Large intestine (tissue), 3 donors: Measurements from ENCODE around the gene ZBTB43. TPM values are rescaled to one million over a fixed set of nuclear protein-coding genes. Genes with fewer than 3 reads are reported as not detected.
"Not testable (repeated sequence)": the region's sequence is repeated elsewhere in the genome, so short reads cannot be mapped to it uniquely, and the experiment has no call there.

Source experiments
- DNase-seq, 2 donors: peaks; one replicate each; pipeline versions ENCODE4 v3.0.0 to v3.0.0-alpha.2; 2013
- H3K27ac ChIP-seq: one replicate; pipeline ENCODE4 v1.5.1; 2013; ENCODE audit warnings: low read length
- H3K27me3 ChIP-seq: 2 replicates; pipeline ENCODE4 v1.6.1; 2013; ENCODE audit warnings: low read length; ENCODE audit not compliant: control insufficient read depth, insufficient read depth
- H3K36me3 ChIP-seq: 2 replicates; pipeline ENCODE4 v1.6.1; 2013; ENCODE audit warnings: low read length; ENCODE audit not compliant: control insufficient read depth, insufficient read depth
- H3K4me1 ChIP-seq: one replicate; pipeline ENCODE4 v1.6.1; 2013; ENCODE audit warnings: low read length; ENCODE audit not compliant: control insufficient read depth, insufficient read depth
- H3K4me3 ChIP-seq: one replicate; pipeline ENCODE4 v1.5.1; 2013; ENCODE audit warnings: low read length
- H3K9me3 ChIP-seq: one replicate; pipeline ENCODE4 v1.6.1; 2013; ENCODE audit warnings: mild to moderate bottlenecking, low read depth, low read length, moderate library complexity; ENCODE audit not compliant: control insufficient read depth
- WGBS: methylation state at CpG from one replicate; pipeline ENCODE4 v1.1.5; 2013; ENCODE audit warnings: low lambda C conversion rate; ENCODE audit not compliant: insufficient coverage; 5-methylcytosine and 5-hydroxymethylcytosine counted together
- polyA plus RNA-seq: library from polyadenylated mRNA; unstranded; fragments of 120-200 nt; gene quantifications from one replicate; pipeline ENCODE4 v1.2.1, GENCODE V29; 2013

ZBTB43 gene
- polyA plus RNA-seq, 1 donor = 11.7 TPM

DNA sequence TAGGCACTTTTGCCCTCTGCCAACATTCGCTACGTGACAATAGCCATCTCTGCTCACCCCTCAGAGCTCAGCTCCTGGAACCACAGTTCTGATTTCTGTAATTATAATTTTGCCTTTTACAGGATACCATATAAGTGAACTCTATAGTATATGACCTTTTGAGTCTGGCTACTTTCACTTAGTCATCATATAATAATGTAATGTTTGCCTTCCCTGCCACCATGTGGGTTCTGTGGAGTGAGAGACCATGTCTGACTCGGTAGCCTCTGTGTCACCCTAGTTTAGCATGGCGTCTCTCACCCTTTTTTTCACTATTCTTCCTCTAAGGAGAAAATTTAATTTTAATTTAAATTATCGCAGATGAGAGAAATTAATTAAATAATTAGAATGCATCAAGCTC, 28.9 kb upstream of the ZBTB43 start:
- Histone ChIP-seq H3K4me3 (no peak overlapping the region), H3K27ac (no peak overlapping the region), H3K4me1 (no peaks in the 10 kb centered on the region), H3K9me3 (no peaks in the 10 kb centered on the region), H3K36me3 (no peaks in the 10 kb centered on the region), H3K27me3 (peaks cover 22% of the 10 kb centered on the region)
- no peak for DNase-seq
- 100% methylated on average over 1 of the region's 5 CpGs for WGBS

- Histone ChIP-seq H3K4me3 (no peak overlapping the region), H3K4me1 (no peaks in the 10 kb centered on the region), H3K27ac (no peak overlapping the region), H3K27me3 (peaks cover 24% of the 10 kb centered on the region), H3K9me3 (no peaks in the 10 kb centered on the region), H3K36me3 (no peaks in the 10 kb centered on the region)
- no peak for DNase-seq
- WGBS = no CpG with 5 or more reads among the region's 6 CpGs
These were observed 27.1 kb upstream of the ZBTB43 start for GRCh38 chr9:126777733-126778132.

DNA sequence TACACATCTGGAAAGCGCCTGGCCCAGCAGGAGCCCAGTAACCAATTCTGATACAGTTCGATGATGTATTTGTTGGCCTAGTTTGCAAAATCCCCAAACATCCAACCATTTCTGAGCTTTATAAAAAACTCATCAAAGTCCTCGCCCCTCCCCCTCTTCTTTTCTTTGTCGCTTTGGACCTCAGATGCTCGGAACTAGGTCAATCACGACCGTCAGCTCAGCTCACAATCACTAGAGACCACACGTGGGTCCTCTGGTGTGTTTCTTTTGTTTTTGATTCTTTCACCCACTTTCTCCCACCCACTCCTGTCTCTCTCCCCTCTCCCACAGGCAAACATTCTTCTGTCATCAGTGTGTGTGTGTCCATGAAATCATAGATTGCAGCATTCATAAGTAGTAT, 26.7 kb upstream of the ZBTB43 start:
- Histone ChIP-seq H3K9me3 (no peaks in the 10 kb centered on the region), H3K27ac (no peak overlapping the region), H3K27me3 (peaks cover 23% of the 10 kb centered on the region), H3K36me3 (no peaks in the 10 kb centered on the region), H3K4me1 (no peaks in the 10 kb centered on the region), H3K4me3 (no peak overlapping the region)
- no CpG with 5 or more reads among the region's 8 CpGs for WGBS
- DNase-seq = no peak

GRCh38 chr9:126778696-126779095, 26.1 kb upstream of the ZBTB43 start:
- not testable (repeated sequence) for H3K4me3 ChIP-seq, H3K27ac ChIP-seq, H3K4me1 ChIP-seq, DNase-seq, H3K36me3 ChIP-seq, H3K9me3 ChIP-seq
- peaks cover 25% of the 10 kb centered on the region for H3K27me3 ChIP-seq
- WGBS = no CpG with 5 or more reads among the region's 5 CpGs

DNA sequence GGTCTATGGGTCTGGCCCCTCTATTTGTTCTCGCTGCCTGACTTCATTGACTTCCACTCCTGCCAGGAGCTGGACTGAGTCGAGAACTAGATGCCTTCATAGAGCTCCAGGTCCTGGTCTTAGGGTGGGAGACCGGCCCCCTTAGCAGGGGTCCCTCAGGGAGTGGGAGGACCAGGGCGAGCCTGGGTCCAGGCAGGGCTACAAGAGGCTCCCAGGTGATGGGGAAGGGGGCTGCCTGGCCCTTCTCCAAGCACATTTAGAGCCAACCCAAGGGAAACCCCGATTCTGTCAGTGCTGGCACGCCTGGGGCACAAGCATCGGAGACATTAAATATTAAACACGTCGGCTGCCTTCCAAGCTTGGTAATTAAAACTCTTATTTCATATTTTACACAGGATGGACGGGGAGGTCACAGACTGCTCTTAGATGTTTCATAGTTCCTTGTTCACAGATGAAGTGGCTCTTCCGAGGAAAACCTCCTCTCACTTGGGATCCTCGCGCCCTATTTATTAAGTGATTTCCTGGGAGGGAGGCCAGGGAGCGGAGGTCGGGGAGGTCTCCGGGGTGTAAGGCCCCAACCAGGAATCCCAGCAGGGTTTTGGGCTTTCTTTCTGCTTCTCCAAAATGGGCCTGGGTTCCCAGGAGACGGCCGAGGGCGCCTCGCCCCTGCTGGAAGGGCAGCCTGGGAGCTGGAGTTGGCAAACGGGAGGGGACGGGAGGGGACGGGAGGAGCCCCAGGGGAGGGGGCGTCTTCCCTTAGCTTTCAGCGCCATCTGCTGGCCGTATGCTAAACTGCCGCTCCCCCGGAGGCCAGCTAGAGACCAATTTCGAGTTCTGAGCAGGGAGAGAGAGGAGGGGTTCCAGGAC, 23.4 kb upstream of the ZBTB43 start:
- Histone ChIP-seq H3K36me3 (no peaks in the 10 kb centered on the region), H3K27me3 (peaks cover 18% of the 10 kb centered on the region), H3K4me3 (no peak overlapping the region), H3K27ac (no peak overlapping the region), H3K9me3 (no peaks in the 10 kb centered on the region), H3K4me1 (no peaks in the 10 kb centered on the region)
- peak; percentile 50 to 58 for DNase-seq
- WGBS = no CpG with 5 or more reads among the region's 29 CpGs

DNA sequence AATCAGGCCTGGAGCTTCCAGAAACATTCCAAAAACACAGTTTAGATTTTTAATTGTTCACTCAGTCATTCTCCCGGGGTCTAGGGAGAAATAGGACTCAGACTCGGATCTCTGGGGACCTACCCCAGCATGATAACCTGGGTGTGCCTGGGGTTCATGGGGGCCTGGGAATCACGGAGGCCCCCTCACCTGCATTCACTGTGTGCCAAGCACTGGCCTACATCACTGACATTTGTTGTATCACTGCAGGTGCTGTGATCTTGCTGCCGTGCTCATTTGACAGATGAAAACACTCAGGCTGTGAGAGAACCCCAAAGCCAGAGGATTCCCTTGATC, 22.8 kb upstream of the ZBTB43 start:
- Histone ChIP-seq H3K36me3 (no peaks in the 10 kb centered on the region), H3K9me3 (no peaks in the 10 kb centered on the region), H3K4me3 (no peak overlapping the region), H3K27ac (no peak overlapping the region), H3K4me1 (no peaks in the 10 kb centered on the region), H3K27me3 (peaks cover 24% of the 10 kb centered on the region)
- DNase-seq = no peak
- WGBS = no CpG with 5 or more reads among the region's 4 CpGs

DNA sequence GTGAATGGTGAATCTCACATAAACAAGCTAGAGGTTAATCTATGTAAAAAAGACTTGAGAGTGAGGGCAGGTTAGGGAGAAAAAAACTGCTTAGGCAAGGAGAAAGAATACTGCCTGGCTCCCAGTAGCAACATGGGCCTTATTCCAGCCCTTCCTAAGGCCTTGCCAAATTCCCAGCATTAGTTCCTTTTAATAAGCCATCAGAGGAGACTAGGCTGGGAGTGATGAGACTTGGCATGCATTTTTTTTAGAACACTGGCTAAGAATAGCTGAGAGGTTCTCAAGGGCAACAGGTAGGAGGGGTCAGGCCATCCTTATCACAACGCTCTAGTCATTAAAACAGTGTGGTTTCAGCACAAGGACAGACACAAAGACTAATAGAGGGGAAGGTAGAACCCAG, 20.9 kb upstream of the ZBTB43 start:
- Histone ChIP-seq H3K27ac (no peak overlapping the region), H3K36me3 (no peaks in the 10 kb centered on the region), H3K9me3 (no peaks in the 10 kb centered on the region), H3K27me3 (peaks cover 22% of the 10 kb centered on the region), H3K4me1 (no peaks in the 10 kb centered on the region), H3K4me3 (no peak overlapping the region)
- no CpG with 5 or more reads among the region's 1 CpG for WGBS
- DNase-seq = no peak

DNA sequence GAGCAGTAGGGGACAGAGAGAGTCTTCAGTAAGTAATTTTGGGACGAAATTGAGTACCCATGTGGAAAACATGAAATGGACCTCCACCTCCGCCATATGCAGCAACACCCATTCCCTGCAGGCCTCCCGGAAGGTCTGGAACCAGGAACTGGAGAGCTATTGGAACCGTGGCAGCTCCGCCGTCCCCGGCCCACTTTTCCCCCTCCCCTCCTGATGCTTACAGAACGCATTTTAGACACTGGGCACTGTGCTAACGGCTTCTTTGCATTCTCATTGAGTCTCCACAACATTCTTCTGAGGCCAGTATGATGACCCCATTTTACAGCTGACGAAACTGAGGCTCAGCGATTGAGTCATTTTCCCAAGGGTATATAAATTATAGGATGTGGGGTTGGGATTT, 20.4 kb upstream of the ZBTB43 start:
- H3K36me3 ChIP-seq = no peaks in the 10 kb centered on the region
- no peak for DNase-seq
- no CpG with 5 or more reads among the region's 11 CpGs for WGBS
- no peak overlapping the region for H3K27ac ChIP-seq
- H3K4me1 ChIP-seq = no peaks in the 10 kb centered on the region
- peaks cover 23% of the 10 kb centered on the region for H3K27me3 ChIP-seq
- no peak overlapping the region for H3K4me3 ChIP-seq
- no peaks in the 10 kb centered on the region for H3K9me3 ChIP-seq

DNA sequence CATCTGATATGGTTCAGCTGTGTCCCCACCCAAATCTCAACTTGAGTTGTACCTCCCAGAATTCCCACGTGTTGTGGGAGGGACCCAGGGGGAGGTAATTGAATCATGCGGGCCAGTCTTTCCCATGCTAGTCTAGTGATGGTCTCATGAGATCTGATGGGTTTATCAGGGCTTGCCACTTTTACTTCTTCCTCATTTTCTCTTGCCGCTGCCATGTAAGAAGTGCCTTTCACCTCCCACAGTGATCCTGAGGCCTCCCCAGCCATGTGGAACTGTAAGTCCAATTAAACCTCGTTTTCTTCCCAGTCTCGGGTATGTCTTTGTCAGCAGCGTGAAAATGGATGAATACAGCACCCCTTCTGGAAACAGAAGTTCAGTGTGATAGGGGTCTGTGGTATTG, 20.0 kb upstream of the ZBTB43 start:
- H3K36me3 ChIP-seq, H3K9me3 ChIP-seq, H3K4me3 ChIP-seq, DNase-seq, H3K4me1 ChIP-seq, H3K27ac ChIP-seq: not testable (repeated sequence)
- WGBS = no CpG with 5 or more reads among the region's 6 CpGs
- peaks cover 27% of the 10 kb centered on the region for H3K27me3 ChIP-seq

- WGBS = 17% methylated on average over 1 of the region's 2 CpGs
- Histone ChIP-seq H3K27me3 (peaks cover 40% of the 10 kb centered on the region), H3K36me3 (no peaks in the 10 kb centered on the region), H3K4me1 (no peaks in the 10 kb centered on the region), H3K4me3 (no peak overlapping the region), H3K27ac (no peak overlapping the region), H3K9me3 (no peaks in the 10 kb centered on the region)
- DNase-seq = no peak
These were observed 16.8 kb upstream of the ZBTB43 start for GRCh38 chr9:126788046-126788445.
